Activated CD4-positive, alpha-beta T cell treated with anti-CD3 and anti-CD28 coated beads for 24 hours (primary cell): ENCODE measurements around the gene COL6A5.
"Not testable (repeated sequence)": the region's sequence is repeated elsewhere in the genome, so short reads cannot be mapped to it uniquely, and the experiment has no call there.

ENCODE experiments used
- DNase-seq, 2 donors: peaks; one replicate each; pipeline ENCODE4 v3.0.0-alpha.2; 2020; ENCODE audit warnings: low read depth in 2 of 2

COL6A5 gene, protein sequence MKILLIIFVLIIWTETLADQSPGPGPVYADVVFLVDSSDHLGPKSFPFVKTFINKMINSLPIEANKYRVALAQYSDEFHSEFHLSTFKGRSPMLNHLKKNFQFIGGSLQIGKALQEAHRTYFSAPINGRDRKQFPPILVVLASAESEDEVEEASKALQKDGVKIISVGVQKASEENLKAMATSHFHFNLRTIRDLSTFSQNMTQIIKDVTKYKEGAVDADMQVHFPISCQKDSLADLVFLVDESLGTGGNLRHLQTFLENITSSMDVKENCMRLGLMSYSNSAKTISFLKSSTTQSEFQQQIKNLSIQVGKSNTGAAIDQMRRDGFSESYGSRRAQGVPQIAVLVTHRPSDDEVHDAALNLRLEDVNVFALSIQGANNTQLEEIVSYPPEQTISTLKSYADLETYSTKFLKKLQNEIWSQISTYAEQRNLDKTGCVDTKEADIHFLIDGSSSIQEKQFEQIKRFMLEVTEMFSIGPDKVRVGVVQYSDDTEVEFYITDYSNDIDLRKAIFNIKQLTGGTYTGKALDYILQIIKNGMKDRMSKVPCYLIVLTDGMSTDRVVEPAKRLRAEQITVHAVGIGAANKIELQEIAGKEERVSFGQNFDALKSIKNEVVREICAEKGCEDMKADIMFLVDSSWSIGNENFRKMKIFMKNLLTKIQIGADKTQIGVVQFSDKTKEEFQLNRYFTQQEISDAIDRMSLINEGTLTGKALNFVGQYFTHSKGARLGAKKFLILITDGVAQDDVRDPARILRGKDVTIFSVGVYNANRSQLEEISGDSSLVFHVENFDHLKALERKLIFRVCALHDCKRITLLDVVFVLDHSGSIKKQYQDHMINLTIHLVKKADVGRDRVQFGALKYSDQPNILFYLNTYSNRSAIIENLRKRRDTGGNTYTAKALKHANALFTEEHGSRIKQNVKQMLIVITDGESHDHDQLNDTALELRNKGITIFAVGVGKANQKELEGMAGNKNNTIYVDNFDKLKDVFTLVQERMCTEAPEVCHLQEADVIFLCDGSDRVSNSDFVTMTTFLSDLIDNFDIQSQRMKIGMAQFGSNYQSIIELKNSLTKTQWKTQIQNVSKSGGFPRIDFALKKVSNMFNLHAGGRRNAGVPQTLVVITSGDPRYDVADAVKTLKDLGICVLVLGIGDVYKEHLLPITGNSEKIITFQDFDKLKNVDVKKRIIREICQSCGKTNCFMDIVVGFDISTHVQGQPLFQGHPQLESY (N-terminal part only)

DNA sequence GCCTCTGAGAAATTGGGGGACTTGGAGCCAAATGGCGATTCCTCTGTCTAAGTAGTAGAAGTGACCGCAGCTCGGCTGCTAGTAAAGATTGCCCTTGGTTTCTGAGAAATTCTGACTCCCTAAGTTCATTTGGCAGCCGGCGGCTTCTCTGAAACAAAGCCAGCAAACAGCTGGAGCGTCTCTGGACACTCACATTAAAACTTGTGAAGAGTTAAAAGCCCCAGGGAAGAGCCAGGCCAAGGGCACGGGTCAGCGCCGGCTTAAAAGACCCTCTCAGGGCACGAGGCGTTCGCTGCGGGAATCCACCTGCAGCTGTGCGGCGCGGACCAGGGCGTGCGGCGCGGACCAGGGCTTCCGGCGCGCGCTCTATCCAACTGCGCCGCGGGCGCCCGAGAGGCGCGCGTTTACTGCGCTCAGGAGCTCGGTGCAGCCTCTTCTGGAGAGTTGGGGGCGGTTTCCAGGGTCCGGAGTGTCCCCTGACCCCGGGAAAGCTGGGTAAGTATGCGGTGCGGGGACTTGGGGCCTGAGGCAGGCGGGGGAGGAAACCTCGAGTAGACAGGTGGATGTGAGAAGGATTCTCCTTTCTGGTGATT, at the start of gene COL6A5:
COL6A5 (plus strand) TSS at position 186 of the 593 bp plus-strand sequence. CDS start 27,967 bp downstream, outside the sequence.
- DNase-seq: no peak

DNA sequence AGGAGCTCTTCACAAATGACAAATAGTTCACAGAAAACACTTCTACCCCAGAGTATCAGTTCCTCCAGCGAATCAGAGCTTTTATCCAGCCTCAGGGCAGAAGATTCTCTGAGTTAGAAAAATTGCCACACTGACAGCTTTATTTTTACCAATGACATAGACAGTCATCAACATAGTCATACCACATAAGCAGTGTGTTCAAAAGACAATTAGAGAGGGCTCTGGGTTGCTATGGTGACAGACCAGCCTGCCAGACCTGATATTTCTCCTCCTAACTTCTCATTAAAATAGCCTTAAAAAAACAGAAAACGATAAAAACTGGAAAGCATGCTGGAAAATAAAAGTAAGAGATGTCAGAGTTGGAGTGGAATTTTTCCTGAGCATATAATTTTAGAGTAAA, 45.9 kb upstream of the COL6A5 start:
- no peak for DNase-seq

DNA sequence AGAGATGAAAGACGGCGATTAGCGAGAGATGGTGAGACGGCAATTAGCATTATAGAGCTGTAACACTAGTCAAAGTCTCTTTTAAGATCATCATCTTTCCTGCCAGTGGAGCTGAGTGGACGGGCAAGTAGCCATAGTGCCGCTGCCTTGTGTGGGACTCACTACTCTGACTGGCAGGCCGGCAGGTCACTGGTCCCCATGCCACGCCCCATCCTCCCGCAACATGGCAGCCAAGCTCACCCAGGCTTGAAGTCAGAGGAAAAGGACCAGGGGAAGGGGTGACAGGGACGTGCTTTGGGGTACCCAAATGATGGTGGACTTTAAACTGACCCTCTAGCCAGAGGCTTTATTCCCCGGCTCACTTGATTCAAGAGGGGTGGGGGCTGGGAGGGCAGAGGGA, 44.6 kb upstream of the COL6A5 start:
- no peak for DNase-seq

DNA sequence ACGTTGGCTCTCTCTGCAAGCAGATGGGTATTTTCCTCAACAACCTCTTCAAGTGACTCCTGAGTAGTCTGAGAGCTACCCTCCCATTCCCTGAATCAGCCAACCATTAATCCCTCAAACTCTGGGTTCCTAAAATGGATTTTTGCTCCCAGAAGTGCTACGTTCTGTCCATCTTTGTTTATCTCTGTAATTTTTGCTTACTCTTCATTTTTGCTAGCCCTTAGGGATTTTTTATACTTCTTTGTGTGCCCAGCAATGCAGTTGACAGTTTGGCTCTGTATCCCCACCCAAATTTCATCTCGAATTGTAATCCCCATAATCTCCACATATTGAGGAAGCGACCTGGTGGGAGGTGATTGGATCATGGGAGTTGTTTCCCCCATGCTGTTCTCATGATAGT, 35.4 kb upstream of the COL6A5 start:
- DNase-seq: no peak

DNA sequence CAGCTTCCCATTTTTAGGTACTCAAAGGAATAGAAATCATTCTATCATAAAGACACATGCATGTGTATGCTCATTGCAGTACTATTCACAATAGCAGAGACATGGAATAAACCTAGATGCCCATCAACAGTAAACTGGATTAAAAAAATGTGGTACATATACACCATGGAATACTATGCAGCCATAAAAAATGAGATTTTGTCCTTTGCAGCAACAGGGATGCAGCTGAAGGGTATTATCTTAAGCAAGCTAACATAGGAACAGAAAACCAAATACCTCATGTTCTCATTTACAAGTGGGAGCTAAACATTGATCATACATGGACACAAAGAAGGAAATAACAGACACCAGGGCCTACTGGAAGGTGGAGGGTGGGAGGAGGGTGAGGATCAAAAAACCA, 33.1 kb upstream of the COL6A5 start:
- no peak for DNase-seq

DNA sequence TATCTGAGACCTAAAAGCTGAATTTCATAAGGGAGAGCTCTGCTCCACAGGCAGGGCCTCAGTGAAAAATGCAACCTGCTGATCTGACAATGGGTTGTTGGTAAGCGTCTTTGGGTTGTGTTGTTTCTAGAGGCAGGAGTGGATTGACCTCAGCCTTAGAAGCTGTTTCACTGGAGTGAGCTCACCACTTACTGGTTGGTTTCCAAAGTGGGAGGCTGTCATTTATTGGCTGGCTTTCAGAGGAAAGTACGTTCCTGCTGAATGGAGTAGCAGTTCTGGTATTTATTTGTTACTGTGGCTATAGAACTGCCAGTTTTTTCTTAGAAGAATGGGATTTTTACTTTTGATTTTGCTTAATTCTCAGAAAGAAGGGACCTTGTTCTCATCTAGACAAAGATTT, 29.3 kb upstream of the COL6A5 start:
- DNase-seq: no peak

DNA sequence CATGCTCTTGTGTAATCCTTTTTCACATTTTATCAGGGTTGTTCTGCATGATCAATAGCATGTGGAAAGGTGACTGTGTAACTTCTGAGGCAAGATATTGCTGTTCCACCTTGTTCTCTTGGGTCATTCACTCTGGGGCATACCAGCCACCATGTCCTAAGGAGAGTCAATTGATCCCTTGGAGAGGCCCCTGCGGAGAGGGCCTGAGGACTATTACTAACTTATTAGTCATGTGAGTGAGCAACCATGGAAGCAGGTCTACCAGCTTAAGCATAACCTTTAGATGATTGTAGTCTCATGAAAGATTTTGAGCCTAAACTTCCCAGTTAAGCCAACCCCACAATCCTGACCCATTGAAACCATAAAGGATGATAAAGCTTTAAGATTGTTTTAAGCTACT, 22.0 kb upstream of the COL6A5 start:
- no peak for DNase-seq

DNA sequence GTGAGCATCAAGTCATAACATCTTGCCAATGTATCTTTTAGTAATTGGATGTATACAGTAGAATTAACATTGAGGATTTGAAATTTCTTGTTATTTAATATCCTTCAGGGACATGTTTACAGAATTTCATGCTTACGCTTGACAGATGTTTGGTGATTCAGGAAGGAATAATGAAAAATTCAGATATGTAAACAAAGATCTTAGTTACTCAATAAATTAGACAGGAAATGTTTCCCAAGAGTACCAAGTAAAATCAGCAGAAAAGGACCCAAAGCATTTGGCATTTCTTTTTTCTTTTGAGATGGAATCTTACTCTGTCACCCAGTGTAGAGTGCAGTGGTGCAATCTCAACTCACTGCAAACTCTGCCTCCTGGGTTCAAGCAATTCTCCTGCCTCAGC, 4.7 kb upstream of the COL6A5 start:
- DNase-seq: no peak

DNA sequence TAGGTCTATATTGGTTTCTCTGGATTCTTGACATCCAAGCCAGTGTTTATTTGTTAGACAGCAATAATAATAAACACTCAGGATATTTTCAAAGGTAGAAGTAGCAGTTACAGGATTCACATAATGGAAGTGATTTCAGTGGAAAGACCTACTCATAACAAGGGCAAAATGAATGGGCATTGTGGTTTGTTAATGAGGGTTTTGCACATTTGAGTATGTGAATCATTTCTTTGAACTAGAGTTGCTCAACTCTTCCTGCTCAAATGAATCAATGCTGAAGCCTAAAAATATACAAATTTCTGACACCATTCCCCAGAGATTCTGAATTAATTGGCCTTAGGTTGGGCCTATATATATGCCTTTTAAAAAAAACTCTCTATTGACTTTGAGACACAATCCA, 4.1 kb upstream of the COL6A5 start:
- no peak for DNase-seq

DNA sequence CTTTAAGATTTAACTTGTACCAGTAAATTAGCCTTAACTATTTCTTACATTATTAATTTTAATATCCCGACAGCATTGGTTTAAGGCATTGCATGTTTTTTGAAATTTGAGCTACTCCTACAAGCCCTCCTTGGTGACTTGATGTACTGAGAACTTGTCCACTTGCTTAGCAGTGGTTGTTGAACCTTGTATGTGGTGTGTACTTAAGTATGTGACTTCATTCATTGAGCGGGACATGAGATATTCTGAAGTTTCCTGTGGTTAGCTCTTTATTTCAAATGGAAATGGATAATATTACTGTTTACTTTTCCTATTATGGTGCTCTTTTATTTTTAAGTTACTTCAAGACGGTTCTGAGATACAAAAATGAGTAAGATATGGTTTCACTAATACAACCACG, 3.6 kb upstream of the COL6A5 start:
- DNase-seq: no peak

DNA sequence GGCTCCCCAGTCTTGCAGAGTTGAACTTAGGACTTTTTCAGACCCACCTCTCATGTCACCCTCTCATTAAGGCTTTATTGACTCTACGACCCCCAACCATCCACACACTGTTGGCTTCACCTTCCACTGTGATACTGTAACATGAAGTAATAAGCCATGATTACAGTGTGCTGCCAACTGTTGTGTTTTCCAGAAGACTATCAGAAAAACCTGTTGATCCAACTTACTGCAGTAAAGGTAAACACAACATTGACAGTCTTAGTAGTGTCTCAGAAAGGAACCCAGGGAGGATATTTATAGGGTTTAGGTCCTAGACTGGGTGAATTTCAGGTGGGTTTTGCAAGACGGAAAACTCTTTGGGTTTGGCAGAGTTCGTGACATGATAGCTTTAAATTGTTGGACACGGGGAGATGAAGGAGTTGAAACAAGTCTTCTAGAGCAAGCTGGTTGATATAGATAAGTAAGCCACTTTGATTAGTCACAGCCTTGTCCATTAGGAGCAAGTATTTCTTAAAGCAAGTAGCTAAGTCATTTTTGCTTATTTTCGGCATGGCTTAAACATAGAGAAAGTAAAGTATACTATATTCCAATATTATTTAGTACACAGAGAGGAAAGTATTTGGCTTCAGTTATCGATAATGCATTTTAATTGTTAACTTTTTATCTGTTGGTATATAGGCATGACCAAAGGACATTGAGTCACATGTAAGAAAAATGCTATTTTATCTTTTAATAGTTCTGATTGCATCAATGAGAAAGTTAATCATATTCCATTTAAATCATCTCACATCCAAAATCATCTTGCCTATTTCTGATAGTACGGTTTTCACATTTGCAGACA, 2.4 kb upstream of the COL6A5 start:
- no peak for DNase-seq

DNA sequence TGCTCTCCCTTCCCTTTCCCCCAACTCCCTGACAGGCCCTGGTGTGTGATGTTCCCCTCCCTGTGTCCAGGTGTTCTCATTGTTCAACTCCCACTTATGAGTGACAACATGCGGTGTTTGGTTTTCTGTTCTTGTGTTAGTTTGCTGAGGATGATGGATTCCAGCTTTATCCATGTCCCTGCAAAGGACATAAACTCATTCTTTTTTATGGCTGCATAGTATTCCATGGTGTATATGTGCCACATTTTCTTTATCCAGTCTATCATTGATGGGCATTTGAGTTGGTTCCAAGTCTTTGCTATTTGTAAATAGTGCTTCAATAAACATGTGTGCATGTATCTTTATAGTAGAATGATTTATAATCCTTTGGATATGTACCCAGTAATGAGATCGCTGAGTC, 2.8 kb downstream of the COL6A5 start:
- not testable (repeated sequence) for DNase-seq

DNA sequence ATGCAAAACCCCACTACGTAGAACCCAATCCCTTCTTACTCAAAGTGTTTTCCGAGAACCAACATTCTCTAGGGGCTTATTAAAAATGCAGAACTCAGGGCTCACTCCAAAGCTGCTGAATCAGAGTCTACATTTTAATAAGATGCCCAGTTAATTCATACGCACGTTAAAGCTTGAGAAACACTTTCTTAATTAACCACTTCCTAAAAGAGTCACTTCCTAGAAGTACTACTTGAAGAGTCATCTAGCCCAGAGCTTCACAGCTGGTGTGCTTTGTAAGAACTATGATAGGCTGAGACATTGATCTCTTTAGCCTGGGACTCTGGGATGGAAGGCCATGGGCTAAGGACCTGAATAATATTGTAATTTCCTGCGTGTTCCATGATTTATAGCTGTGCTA, 9.0 kb downstream of the COL6A5 start:
- DNase-seq: no peak

DNA sequence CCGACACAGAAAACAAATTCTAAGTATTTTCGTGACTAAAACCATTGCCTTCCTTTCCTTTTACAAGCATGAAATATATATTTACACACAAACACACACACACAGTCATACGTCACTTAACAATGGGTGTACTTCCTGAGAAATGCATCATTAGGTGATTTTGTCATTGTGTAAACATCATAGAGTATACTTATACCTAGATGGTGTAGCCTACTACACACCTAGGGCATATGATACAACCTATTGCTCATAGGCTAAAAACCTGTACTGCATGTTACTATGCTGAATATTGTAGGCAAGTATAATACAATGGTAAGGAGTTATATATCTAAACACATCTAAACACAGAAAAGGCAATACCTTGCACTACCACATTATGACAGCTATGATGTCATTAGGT, 28.6 kb downstream of the COL6A5 start:
- DNase-seq: no peak

DNA sequence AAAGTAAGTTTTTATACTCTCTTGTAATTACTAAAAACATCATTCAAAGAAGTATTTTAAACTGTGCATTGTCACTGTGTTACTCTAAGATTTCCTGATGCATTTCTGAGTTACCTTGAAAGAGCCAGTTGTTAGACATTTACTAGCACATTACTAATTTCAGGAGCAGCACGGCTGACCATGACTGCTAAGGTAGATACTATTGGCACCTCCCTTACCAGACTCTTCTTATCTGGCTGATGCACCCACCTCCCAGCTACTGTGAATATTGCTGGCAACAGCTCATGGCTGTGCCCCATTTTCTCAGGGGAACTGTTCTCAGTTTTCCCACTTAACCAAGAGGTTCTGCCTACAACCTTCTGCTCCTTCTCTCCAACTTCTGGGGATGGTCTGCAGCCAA, 29.4 kb downstream of the COL6A5 start:
- no peak for DNase-seq

DNA sequence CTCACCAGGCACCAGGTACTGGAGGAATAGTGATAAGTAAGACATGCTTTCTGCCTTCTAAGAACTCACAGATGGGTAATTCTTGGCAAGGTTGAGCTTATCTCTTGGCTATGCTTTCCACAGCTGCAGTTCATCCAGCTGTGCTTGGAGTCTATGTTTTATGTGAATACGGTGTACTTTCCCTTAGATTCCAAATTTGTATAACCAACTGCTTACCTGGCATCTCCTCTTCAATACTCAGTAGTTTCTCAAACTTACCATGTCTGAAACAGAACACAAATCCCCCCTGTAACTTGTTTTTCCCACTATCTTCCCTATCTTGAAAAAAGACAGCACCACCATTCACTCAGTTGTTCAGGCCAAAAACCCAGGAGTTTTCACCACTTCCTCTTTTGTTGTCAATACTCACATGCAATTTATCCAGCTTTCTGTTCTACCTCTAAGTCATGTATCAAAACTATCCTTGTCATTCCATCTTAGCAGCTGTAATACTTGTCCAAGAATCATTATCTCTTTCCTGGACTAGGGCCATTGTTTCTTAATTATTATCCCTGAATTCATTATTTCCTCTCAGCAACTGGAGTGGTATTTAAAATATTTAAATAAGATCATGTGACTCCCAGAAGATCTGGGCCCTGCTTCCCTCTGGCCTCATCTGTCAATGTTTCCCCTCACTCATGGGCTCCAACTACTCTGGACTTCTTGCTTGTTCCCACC, 32.6 kb downstream of the COL6A5 start:
- no peak for DNase-seq

DNA sequence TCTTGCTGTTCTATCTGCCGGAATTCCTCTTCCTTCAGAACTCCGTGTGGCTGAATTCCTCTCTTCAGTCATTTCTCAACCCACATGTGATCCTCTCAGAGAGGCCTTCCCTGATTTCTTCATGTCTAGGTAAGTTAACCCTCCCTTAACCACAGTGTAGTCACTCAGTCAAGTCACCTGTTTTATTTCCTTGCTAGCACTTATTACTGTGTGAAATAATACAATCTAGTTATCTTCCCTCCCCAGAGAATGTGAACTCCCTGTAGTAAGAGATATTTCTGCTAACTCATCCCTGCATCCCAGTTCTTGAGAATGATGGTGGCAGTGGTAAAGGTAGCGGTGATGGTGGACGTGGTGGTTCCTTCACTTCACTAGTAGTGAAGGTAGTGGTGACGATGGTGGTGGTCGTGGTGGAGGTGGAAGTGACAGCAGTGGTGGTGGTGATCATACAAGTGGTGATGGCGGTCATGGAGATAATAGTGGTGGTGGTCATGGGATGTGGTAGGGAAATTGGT, 33.3 kb downstream of the COL6A5 start:
- no peak for DNase-seq

DNA sequence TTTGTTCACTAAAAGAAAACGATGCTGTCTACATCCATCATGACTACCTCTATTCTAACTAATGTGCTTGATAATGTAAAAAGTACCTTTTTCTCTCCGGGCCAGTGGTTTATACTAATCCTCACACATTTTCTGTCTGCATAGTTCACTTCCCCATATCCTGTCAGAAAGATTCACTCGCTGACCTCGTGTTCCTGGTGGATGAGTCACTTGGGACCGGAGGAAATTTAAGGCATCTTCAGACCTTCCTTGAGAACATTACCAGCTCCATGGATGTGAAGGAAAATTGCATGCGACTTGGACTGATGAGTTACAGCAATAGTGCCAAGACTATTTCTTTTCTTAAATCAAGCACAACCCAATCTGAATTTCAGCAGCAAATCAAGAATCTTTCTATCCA, 33.8 kb downstream of the COL6A5 start:
- DNase-seq: no peak

DNA sequence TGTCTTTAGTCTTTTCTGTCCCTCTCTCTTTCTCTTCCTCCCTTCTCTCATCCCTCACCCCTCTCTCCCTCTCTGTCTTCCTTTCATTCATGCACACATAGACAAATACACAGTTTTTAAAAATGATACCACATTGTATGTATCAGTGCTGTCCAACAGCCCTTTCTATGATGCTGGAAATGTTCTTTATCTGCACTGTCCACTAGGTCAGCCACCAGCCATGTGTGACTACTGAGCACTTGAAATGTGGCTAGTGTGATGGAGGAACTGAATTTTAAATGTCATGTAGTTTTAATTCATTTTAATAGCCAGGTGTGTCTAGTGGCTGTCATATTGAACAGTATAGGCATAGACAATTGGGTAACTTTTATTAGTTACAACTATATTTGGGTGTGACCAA, 34.9 kb downstream of the COL6A5 start:
- no peak for DNase-seq

DNA sequence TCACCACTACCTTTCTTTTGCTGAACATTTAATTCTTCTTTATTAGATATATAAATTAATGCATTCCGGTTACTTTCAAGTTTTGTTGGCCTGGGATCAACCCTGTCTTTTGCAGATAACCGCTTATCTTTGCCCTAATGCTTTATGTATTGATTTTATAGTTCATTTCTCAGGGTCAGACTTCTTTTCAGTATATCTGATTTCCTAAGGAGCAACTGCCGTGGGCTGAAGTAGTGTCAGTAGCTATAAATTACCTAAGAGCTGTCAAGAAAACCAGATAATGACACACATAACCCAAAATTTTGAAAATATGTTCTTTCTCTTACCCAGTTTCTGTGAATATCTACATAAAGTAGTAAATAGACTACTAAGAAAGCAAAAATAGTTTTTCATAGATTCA, 38.0 kb downstream of the COL6A5 start:
- DNase-seq: no peak
